Neural cell (in vitro differentiated cells): ENCODE results near the gene STX1A. TPM values are rescaled to one million over a fixed set of nuclear protein-coding genes. Genes with fewer than 3 reads are reported as not detected.
A peak's percentile ranks its signal among the peaks of the same experiment; 100 is the strongest.

Experiments used
- H2AFZ ChIP-seq: fragments of 200-600, 300-800 bp; sonication (generic), shearing (Covaris generic); 2 replicates; pipeline ENCODE4 v1.6.0; 2014; ENCODE audit warnings: low read depth, mild to moderate bottlenecking, antibody characterized with exemption, low read length, moderate library complexity
- H3F3A ChIP-seq: fragments of 200-600 bp; shearing (Covaris generic); 2 replicates; pipeline ENCODE4 v1.6.1; 2016; ENCODE audit warnings: mild to moderate bottlenecking, moderate library complexity, mixed read lengths, antibody characterized with exemption, low read length; ENCODE audit not compliant: insufficient read depth, poor library complexity, severe bottlenecking
- H3K27ac ChIP-seq: fragments of 200-600, 300-800 bp; sonication (generic), shearing (Covaris generic); 2 replicates; pipeline ENCODE4 v1.5.1; 2014; ENCODE audit warnings: mild to moderate bottlenecking, low read length, moderate library complexity
- H3K27me3 ChIP-seq: fragments of 300-800, 200-600 bp; sonication (generic), shearing (Covaris generic); 2 replicates; pipeline ENCODE4 v1.6.0; 2014; ENCODE audit warnings: mild to moderate bottlenecking, low read depth, low read length, moderate library complexity; ENCODE audit not compliant: insufficient read depth
- H3K36me3 ChIP-seq: fragments of 300-800, 200-600 bp; sonication (generic), shearing (Covaris generic); 2 replicates; pipeline ENCODE4 v1.5.1; 2014; ENCODE audit warnings: mild to moderate bottlenecking, antibody characterized with exemption, low read length, moderate library complexity; ENCODE audit not compliant: insufficient read depth
- H3K4me2 ChIP-seq: fragments of 300-800, 200-600 bp; sonication (generic), shearing (Covaris generic); 2 replicates; pipeline ENCODE4 v1.6.0; 2014; ENCODE audit warnings: mild to moderate bottlenecking, low read length
- H3K4me3 ChIP-seq: fragments of 300-800, 200-600 bp; sonication (generic), shearing (Covaris generic); 2 replicates; pipeline ENCODE4 v1.5.1; 2014; ENCODE audit warnings: mild to moderate bottlenecking, low read length, moderate library complexity
- H3K79me2 ChIP-seq: fragments of 200-600 bp; shearing (Covaris generic); replicated peaks from 2 replicates; pipeline ENCODE4 v1.6.0; 2014; ENCODE audit warnings: mild to moderate bottlenecking, low read length, moderate library complexity; ENCODE audit not compliant: insufficient read depth
- H3K9ac ChIP-seq: fragments of 300-800, 200-600 bp; sonication (generic), shearing (Covaris generic); 2 replicates; pipeline ENCODE4 v1.6.1; 2016; ENCODE audit warnings: mild to moderate bottlenecking, low read length, mixed read lengths
- H3K9me2 ChIP-seq: fragments of 200-600 bp; shearing (Covaris generic); 2 replicates; pipeline ENCODE4 v1.6.1; 2016; ENCODE audit warnings: mild to moderate bottlenecking, low read length, mixed read lengths; ENCODE audit not compliant: insufficient read depth
- H3K9me3 ChIP-seq: fragments of 200-600, 300-800 bp; sonication (generic), shearing (Covaris generic); 2 replicates; pipeline ENCODE4 v1.6.1; 2016; ENCODE audit warnings: mild to moderate bottlenecking, mixed run types, low read length, moderate library complexity, mixed read lengths
- H4K20me1 ChIP-seq: fragments of 200-600 bp; shearing (Covaris generic); 2 replicates; pipeline ENCODE4 v1.6.1; 2016; ENCODE audit warnings: mild to moderate bottlenecking, mixed run types; ENCODE audit not compliant: insufficient read depth
- CTCF ChIP-seq: fragments of 450-650 bp; IDR thresholded peaks from 2 replicates; pipeline ENCODE4 v1.5.1; 2014; ENCODE audit warnings: antibody characterized with exemption, mild to moderate bottlenecking, moderate library complexity; ENCODE audit not compliant: poor library complexity, severe bottlenecking
- EP300 ChIP-seq: fragments of 450-650 bp; conservative IDR thresholded peaks from 2 replicates; pipeline ENCODE4 v1.6.1; 2014; ENCODE audit warnings: antibody characterized with exemption, mild to moderate bottlenecking, moderate library complexity; ENCODE audit not compliant: poor library complexity, severe bottlenecking
- EZH2 ChIP-seq: fragments of 200-600, 300-800 bp; shearing (Covaris generic), sonication (generic); IDR thresholded peaks from 2 replicates; pipeline ENCODE4 v1.6.1; 2014; ENCODE audit warnings: antibody characterized with exemption, low read length, borderline replicate concordance, mild to moderate bottlenecking; ENCODE audit not compliant: insufficient read depth, poor library complexity, severe bottlenecking
- MXI1 ChIP-seq: fragments of 450-650 bp; conservative IDR thresholded peaks from 2 replicates; pipeline ENCODE4 v1.6.1; 2014; ENCODE audit warnings: antibody characterized with exemption, mild to moderate bottlenecking; ENCODE audit not compliant: poor library complexity, severe bottlenecking
- POLR2AphosphoS5 ChIP-seq: IDR thresholded peaks from 2 replicates; pipeline ENCODE4 v1.6.1; 2012
- RAD21 ChIP-seq: fragments of 450-650 bp; conservative IDR thresholded peaks from 2 replicates; pipeline ENCODE4 v1.6.1; 2014; ENCODE audit warnings: antibody characterized with exemption, mild to moderate bottlenecking, moderate library complexity
- REST ChIP-seq: IDR thresholded peaks from 2 replicates; pipeline ENCODE4 v1.6.1; 2012; ENCODE audit warnings: borderline replicate concordance
- SMC3 ChIP-seq: fragments of 450-650 bp; conservative IDR thresholded peaks from 2 replicates; pipeline ENCODE4 v1.6.1; 2014; ENCODE audit warnings: antibody characterized with exemption, mild to moderate bottlenecking, moderate library complexity; ENCODE audit not compliant: poor library complexity
- TAF1 ChIP-seq: IDR thresholded peaks from 2 replicates; pipeline ENCODE4 v1.6.1; 2012; ENCODE audit warnings: low read depth
- polyA plus RNA-seq: library from polyadenylated mRNA; depleted of rRNA; stranded (reverse); fragments of >200 nt; gene quantifications from 2 replicates; pipeline ENCODE4 v1.2.3, GENCODE V29; 2014

The STX1A gene
- polyA plus RNA-seq, 1 donor from 2014 or later = 123 TPM

GRCh38 chr7:73669858-73670385, 49.5 kb downstream of the STX1A start:
- H3K9me2 ChIP-seq = no peaks in the 10 kb centered on the region
- H3F3A ChIP-seq = no peaks in the 10 kb centered on the region
- H3K27ac ChIP-seq = no peak overlapping the region
- no peaks in the 10 kb centered on the region for H3K27me3 ChIP-seq
- TF ChIP-seq POLR2AphosphoS5 (no peak), SMC3 (no peak), TAF1 (no peak), EP300 (no peak)
- H3K9me3 ChIP-seq = no peaks in the 10 kb centered on the region
- H3K9ac ChIP-seq = no peak overlapping the region
- peak overlapping the region; percentile 71 for H3K4me3 ChIP-seq
- H2AFZ ChIP-seq = no peak overlapping the region
- peaks cover 18% of the 10 kb centered on the region for H3K79me2 ChIP-seq
- no peak overlapping the region for H3K4me2 ChIP-seq
- H4K20me1 ChIP-seq = no peaks in the 10 kb centered on the region
- H3K36me3 ChIP-seq = no peaks in the 10 kb centered on the region

GRCh38 chr7:73669288-73669701, 50.2 kb downstream of the STX1A start:
- Histone ChIP-seq H4K20me1 (no peaks in the 10 kb centered on the region), H3K4me3 (peak overlapping the region; percentile 71), H3K9me2 (no peaks in the 10 kb centered on the region), H3K36me3 (no peaks in the 10 kb centered on the region), H3F3A (no peaks in the 10 kb centered on the region), H3K9me3 (no peaks in the 10 kb centered on the region), H3K4me2 (peak overlapping the region; percentile 35), H3K27me3 (no peaks in the 10 kb centered on the region), H3K27ac (no peak overlapping the region), H3K79me2 (peaks cover 18% of the 10 kb centered on the region), H2AFZ (no peak overlapping the region), H3K9ac (peak overlapping the region; percentile 85)
- no peak for TF ChIP-seq EP300
- no peak for TF ChIP-seq REST
- no peak for TF ChIP-seq POLR2AphosphoS5
- no peak for TF ChIP-seq TAF1
- TF ChIP-seq RAD21 = no peak
- TF ChIP-seq CTCF = no peak
- TF ChIP-seq SMC3 = no peak
- no peak for TF ChIP-seq MXI1
- no peak for TF ChIP-seq EZH2

GRCh38 chr7:73668886-73669230, 50.6 kb downstream of the STX1A start:
- Histone ChIP-seq H3K36me3 (no peaks in the 10 kb centered on the region), H3K4me2 (peak overlapping the region; percentile 35), H2AFZ (peak overlapping the region; percentile 61), H3K9me2 (no peaks in the 10 kb centered on the region), H4K20me1 (no peaks in the 10 kb centered on the region), H3K27ac (peak overlapping the region; percentile 72), H3K4me3 (peak overlapping the region; percentile 71), H3K9me3 (no peaks in the 10 kb centered on the region), H3K9ac (peak overlapping the region; percentile 85), H3K27me3 (no peaks in the 10 kb centered on the region), H3F3A (no peaks in the 10 kb centered on the region), H3K79me2 (peaks cover 18% of the 10 kb centered on the region)
- TF ChIP-seq CTCF (no peak), MXI1 (no peak), EP300 (no peak), REST (no peak), RAD21 (no peak), TAF1 (no peak), EZH2 (no peak), POLR2AphosphoS5 (no peak), SMC3 (no peak)
